BLaER1 (cell line): Measurements from ENCODE around the gene KCMF1.

Experiments used
- H3K27ac ChIP-seq: shearing (Covaris generic); formaldehyde crosslinking; 2 replicates; pipeline ENCODE4 v1.8.1; 2022
- H3K27me3 ChIP-seq: shearing (Covaris generic); formaldehyde crosslinking; 2 replicates; pipeline ENCODE4 v1.8.1; 2022
- H3K36me3 ChIP-seq: shearing (Covaris generic); formaldehyde crosslinking; 2 replicates; pipeline ENCODE4 v1.8.1; 2022
- H3K4me1 ChIP-seq: shearing (Covaris generic); formaldehyde crosslinking; 2 replicates; pipeline ENCODE4 v1.8.1; 2022
- H3K4me2 ChIP-seq: shearing (Covaris generic); formaldehyde crosslinking; 2 replicates; pipeline ENCODE4 v1.8.1; 2022
- H3K4me3 ChIP-seq: shearing (Covaris generic); formaldehyde crosslinking; 2 replicates; pipeline ENCODE4 v1.8.1; 2022
- H3K9ac ChIP-seq: shearing (Covaris generic); formaldehyde crosslinking; 2 replicates; pipeline ENCODE4 v1.8.1; 2022
- H3K9me3 ChIP-seq: shearing (Covaris generic); formaldehyde crosslinking; 2 replicates; pipeline ENCODE4 v1.8.1; 2022
- H4K20me1 ChIP-seq: shearing (Covaris generic); formaldehyde crosslinking; 2 replicates; pipeline ENCODE4 v1.8.1; 2022
- Cebpa-rat ChIP-seq: shearing (Covaris generic); IDR thresholded peaks from 2 replicates; pipeline ENCODE4 v1.8.1; 2022

KCMF1 gene

DNA sequence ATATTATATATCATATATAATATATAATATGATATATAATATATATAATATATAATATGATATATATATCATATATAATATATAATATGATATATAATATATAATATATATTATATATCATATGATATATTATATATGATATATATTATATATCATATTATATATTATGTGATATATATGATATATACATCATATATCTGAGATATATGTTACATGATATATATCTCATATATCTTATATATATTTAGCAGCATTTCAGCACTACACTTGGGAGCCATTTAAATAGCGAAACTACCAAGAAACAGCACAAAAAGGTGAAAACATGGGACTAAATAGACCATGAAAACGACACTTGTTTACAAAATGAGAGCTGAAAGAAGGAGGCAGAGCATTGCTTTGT lies 37.3 kb downstream of the KCMF1 start:
- Histone ChIP-seq H3K36me3 (peaks cover 74% of the 10 kb centered on the region), H3K9me3 (peaks cover 43% of the 10 kb centered on the region), H3K4me2 (no peak overlapping the region), H3K4me3 (no peak overlapping the region), H3K9ac (no peak overlapping the region), H3K27me3 (no peaks in the 10 kb centered on the region), H3K4me1 (peaks cover 10% of the 10 kb centered on the region), H4K20me1 (peaks cover 94% of the 10 kb centered on the region), H3K27ac (no peak overlapping the region)
- TF ChIP-seq Cebpa-rat = no peak

DNA sequence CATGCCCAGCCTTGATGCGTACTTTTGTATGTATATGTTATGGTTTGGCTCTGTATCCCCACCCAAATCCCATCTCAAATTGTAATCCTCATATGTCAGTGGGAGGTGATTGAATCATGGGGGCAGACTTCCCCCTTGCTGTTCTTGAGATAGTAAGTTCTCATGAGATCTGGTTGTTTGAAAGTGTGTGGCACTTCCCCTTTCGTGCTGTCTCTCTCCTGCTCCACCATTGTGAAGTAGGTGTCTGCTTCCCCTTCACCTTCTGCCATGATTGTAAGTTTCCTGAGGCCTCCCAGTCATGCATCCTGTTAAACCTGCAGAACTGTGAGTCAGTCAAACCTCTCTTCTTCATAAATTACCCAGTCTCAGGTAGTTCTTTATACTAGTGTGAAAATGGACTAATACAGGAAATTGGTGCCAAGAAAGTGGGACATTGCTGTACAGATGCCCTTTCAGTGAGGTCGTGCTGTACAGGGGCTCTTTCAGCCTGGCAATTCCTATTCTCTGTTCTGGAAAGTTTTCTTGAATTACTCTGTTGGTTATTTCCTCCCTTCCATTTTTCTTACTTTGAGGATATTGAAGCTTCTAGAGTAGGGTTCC lies 38.2 kb downstream of the KCMF1 start:
- no peak overlapping the region for H3K4me3 ChIP-seq
- peaks cover 34% of the 10 kb centered on the region for H3K9me3 ChIP-seq
- peaks cover 94% of the 10 kb centered on the region for H4K20me1 ChIP-seq
- H3K4me1 ChIP-seq = peaks cover 19% of the 10 kb centered on the region
- no peak overlapping the region for H3K9ac ChIP-seq
- no peak overlapping the region for H3K27ac ChIP-seq
- no peaks in the 10 kb centered on the region for H3K27me3 ChIP-seq
- TF ChIP-seq Cebpa-rat = no peak
- no peak overlapping the region for H3K4me2 ChIP-seq
- H3K36me3 ChIP-seq = peaks cover 66% of the 10 kb centered on the region

DNA sequence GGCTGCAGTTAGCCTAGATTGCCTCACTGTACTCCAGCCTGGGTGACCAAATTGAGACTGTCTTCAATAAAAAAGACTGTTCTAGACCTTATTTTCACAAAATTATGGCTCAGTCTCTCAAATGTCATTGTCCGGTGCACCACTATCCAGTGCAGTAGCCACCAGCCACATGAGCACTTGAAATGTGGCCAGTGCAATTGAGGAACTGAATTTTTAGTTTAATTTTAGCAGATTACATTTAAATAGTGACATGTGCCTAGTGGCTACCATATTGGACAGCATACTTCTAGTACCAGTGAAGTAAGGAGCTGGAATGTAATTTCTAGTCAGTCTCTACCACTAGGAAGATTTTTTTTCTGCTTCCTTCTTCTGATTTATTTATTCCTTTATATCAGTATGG lies 39.4 kb downstream of the KCMF1 start:
- Histone ChIP-seq H3K4me1 (peaks cover 32% of the 10 kb centered on the region), H3K9ac (no peak overlapping the region), H3K36me3 (peaks cover 56% of the 10 kb centered on the region), H3K4me2 (no peak overlapping the region), H3K27me3 (no peaks in the 10 kb centered on the region), H3K4me3 (no peak overlapping the region), H3K9me3 (peaks cover 26% of the 10 kb centered on the region), H4K20me1 (peaks cover 94% of the 10 kb centered on the region), H3K27ac (no peak overlapping the region)
- no peak for TF ChIP-seq Cebpa-rat

DNA sequence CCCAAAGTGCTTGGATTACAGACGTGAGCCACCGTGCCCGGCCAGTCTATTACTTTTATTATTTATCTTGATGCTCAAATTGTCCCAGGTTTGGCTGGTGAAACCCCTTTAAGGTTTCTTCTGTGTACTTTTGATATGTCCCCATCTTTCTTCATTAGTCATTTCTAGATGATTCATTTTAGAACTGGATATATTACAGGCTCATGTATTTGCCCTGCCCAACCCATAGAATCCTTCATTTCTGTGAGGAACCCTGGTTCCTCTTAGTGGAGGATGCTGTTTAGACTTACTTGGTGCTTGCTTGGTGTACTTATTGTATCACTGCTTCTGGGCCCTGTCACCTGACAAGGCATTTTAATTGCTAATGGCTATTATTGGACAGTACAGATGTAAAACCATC lies 40.1 kb downstream of the KCMF1 start:
- no peak overlapping the region for H3K4me2 ChIP-seq
- H4K20me1 ChIP-seq = peaks cover 96% of the 10 kb centered on the region
- peaks cover 55% of the 10 kb centered on the region for H3K36me3 ChIP-seq
- H3K4me1 ChIP-seq = peaks cover 39% of the 10 kb centered on the region
- H3K9me3 ChIP-seq = peaks cover 26% of the 10 kb centered on the region
- TF ChIP-seq Cebpa-rat = no peak
- no peak overlapping the region for H3K27ac ChIP-seq
- no peaks in the 10 kb centered on the region for H3K27me3 ChIP-seq
- H3K9ac ChIP-seq = no peak overlapping the region
- no peak overlapping the region for H3K4me3 ChIP-seq

DNA sequence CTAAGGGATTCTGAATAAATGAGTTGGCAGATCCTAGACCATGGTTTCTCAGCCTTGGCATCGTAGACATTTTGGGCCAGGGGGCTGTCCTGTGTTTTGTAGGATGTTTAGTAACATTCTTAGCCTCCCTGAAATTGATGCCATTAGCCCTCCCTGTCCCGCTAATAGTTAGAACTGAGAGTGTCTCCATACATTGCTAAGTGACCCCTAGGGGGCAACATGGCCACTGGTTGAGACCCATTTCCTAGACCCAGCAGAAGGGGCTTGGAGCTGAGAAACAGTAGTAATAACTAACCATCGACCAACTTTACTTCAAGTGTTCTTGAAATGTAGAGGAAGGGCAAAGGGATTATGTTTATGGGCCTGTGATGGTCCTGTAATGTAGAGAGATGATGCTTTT lies 40.8 kb downstream of the KCMF1 start:
- no peaks in the 10 kb centered on the region for H3K27me3 ChIP-seq
- peaks cover 96% of the 10 kb centered on the region for H4K20me1 ChIP-seq
- H3K36me3 ChIP-seq = peaks cover 48% of the 10 kb centered on the region
- H3K4me2 ChIP-seq = no peak overlapping the region
- no peak overlapping the region for H3K9ac ChIP-seq
- H3K27ac ChIP-seq = no peak overlapping the region
- no peak overlapping the region for H3K4me3 ChIP-seq
- H3K9me3 ChIP-seq = peaks cover 20% of the 10 kb centered on the region
- peaks cover 45% of the 10 kb centered on the region for H3K4me1 ChIP-seq
- TF ChIP-seq Cebpa-rat = no peak

DNA sequence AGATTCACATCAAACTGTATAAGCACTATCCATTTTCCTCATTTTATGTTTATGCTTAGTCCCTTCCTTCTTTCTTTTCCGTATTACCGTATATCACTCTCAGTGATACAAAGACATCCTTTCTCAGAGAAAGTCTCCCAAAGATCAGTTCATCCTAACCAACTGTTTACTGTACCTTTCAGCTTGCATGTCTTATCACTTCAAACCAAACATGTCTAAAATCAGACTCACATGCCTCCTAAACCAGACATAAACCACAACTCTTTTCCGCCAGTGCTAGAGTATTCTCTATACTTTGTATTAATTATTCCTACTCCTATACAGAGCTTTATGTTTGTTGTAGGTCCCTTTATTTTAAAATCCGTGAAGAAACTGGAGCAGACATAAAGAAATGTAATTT lies 41.5 kb downstream of the KCMF1 start:
- H3K4me1 ChIP-seq = peaks cover 46% of the 10 kb centered on the region
- H3K27me3 ChIP-seq = no peaks in the 10 kb centered on the region
- no peak overlapping the region for H3K27ac ChIP-seq
- H4K20me1 ChIP-seq = peaks cover 96% of the 10 kb centered on the region
- no peak for TF ChIP-seq Cebpa-rat
- H3K4me2 ChIP-seq = no peak overlapping the region
- no peak overlapping the region for H3K9ac ChIP-seq
- no peak overlapping the region for H3K4me3 ChIP-seq
- H3K9me3 ChIP-seq = peaks cover 13% of the 10 kb centered on the region
- H3K36me3 ChIP-seq = peaks cover 41% of the 10 kb centered on the region

DNA sequence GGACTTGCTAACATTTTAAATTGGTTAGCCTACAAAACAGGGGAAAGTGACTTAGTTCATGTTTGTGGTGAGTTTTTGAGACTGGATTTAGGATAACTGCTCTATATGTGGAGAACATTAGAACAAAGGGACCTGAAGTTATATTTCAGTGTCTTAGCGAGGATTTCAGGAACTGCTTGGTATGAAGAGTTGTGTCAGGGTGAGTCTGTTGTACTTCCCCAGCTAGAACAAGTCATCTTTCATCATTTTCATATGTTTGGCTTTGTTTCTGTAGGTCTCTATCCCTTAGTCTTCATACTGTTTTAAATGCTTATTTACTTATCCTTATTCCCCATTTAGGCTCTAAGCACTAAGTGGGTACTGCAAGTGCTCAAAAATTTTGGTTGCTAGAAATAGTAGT lies 41.9 kb downstream of the KCMF1 start:
- TF ChIP-seq Cebpa-rat = no peak
- H3K27ac ChIP-seq = no peak overlapping the region
- peaks cover 94% of the 10 kb centered on the region for H4K20me1 ChIP-seq
- H3K9ac ChIP-seq = no peak overlapping the region
- H3K27me3 ChIP-seq = no peaks in the 10 kb centered on the region
- peaks cover 9% of the 10 kb centered on the region for H3K9me3 ChIP-seq
- H3K4me3 ChIP-seq = no peak overlapping the region
- H3K4me1 ChIP-seq = peaks cover 46% of the 10 kb centered on the region
- peaks cover 37% of the 10 kb centered on the region for H3K36me3 ChIP-seq
- H3K4me2 ChIP-seq = peak overlapping the region; percentile 41; the same call in 1 of the 2 replicates

DNA sequence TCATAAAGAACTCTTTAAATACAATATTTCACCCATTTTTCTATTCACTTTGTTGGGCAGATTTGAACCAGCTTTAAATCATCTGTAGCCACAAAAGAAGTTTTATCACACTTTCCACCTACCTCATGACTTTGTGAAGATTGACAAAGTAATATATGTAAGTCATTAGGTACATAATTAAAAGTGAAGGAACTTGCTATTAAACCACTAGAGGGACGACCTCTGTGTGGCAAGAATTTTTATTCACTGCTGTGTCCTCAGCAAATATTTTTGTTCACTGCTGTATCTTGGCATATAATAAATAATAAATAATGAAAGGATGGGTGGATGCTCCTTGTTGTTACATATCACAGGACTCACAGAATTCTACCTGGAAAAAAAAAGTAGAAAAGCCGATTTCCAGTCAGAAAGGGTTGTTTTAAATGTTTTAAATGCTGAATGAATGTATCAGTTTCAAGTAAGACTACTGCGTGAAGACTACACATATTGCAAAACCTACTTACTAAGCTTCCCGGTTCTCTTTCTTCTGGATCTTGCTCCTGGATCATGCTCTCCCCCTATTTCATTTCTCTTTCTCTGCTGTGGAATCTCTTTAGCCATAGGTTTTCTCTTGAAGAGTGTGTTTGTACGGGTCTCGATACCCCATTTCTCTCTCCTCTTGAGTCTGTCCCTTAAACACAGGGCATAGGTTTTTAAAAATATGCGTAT lies 44.8 kb downstream of the KCMF1 start:
- no peak overlapping the region for H3K9ac ChIP-seq
- H3K27ac ChIP-seq = no peak overlapping the region
- H3K36me3 ChIP-seq = peaks cover 20% of the 10 kb centered on the region
- H3K4me1 ChIP-seq = peaks cover 46% of the 10 kb centered on the region
- no peaks in the 10 kb centered on the region for H3K27me3 ChIP-seq
- peak overlapping the region; percentile 46 for H3K4me2 ChIP-seq
- TF ChIP-seq Cebpa-rat = no peak
- peaks cover 98% of the 10 kb centered on the region for H4K20me1 ChIP-seq
- H3K9me3 ChIP-seq = peaks cover 6% of the 10 kb centered on the region
- no peak overlapping the region for H3K4me3 ChIP-seq

DNA sequence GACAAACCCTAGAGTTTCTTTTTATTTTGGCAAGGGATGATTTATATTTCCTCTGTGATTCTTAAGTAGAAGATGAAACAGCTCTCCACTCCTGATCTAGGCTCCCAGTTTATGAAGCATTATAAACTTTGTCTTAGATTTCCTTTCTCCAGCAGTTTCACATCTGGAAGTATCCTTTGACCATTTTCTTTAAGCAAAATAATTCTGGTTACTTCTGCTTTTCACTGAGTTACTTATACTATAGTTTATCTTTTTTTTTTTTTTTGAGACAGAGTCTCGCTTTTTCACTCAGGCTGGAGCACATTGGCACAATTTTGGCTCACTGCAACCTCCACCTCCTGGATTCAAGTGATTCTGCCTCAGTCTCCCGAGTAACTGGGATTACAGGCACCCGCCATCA lies 45.5 kb downstream of the KCMF1 start:
- Histone ChIP-seq H3K27me3 (no peaks in the 10 kb centered on the region), H3K4me3 (no peak overlapping the region), H3K9me3 (peaks cover 13% of the 10 kb centered on the region), H3K27ac (no peak overlapping the region), H3K4me2 (peak overlapping the region; percentile 46), H3K36me3 (peaks cover 20% of the 10 kb centered on the region), H3K4me1 (peaks cover 46% of the 10 kb centered on the region), H3K9ac (no peak overlapping the region), H4K20me1 (peaks cover 98% of the 10 kb centered on the region)
- no peak for TF ChIP-seq Cebpa-rat

DNA sequence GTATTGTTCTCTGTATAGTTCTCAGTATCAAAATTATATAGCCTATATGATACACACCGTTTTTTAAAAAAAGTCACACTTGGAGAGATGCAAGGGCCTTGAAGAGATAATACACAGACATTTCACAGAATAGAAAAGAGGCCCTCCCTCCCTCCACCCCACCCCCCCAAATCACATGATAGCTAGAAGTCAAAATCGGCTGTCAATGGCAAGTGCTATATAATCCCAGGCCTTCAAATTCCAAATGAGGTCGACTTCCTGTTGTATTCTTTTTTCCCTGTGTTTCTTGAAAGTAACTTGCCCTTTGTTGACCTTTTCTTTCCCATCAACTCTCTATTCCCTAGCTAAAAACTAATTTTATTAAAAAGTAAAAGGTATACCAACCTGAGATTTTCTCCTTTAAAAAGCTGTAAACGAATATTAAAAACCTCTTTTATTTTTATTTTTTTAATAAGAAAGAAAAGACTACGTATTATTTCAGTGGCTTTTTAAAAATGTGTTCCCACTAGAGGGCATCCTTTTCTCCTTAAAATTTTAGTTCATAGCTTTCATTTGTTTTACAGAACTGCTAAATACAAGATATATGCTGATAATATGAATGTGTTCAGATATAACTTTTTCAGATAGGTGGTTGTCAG lies 46.6 kb downstream of the KCMF1 start:
- H3K4me3 ChIP-seq = no peak overlapping the region
- H3K27ac ChIP-seq = no peak overlapping the region
- peaks cover 43% of the 10 kb centered on the region for H3K4me1 ChIP-seq
- no peaks in the 10 kb centered on the region for H3K27me3 ChIP-seq
- H4K20me1 ChIP-seq = peaks cover 98% of the 10 kb centered on the region
- peaks cover 21% of the 10 kb centered on the region for H3K9me3 ChIP-seq
- H3K36me3 ChIP-seq = peaks cover 24% of the 10 kb centered on the region
- no peak overlapping the region for H3K9ac ChIP-seq
- H3K4me2 ChIP-seq = no peak overlapping the region
- TF ChIP-seq Cebpa-rat = no peak
